Measurements from ENCODE around the gene NLRP5. TPM values are rescaled to one million over a fixed set of nuclear protein-coding genes. Genes with fewer than 3 reads are reported as not detected.

The NLRP5 gene
- total and polyA plus RNA-seq, 2 of the 4 experiments (the other 2 are of a cell fraction) = not detected

GRCh38 chr19:56053596-56053995, 67.0 kb downstream of the NLRP5 start:
- in situ Hi-C loops (cut with MboI; ENCODE audit: low sequenced_read_pairs) = no loop called here
- H3K23ac ChIP-seq (ENCODE audit: low read depth, low read length) = no peak overlapping the region
- no peak overlapping the region for H2BK5ac ChIP-seq (ENCODE audit: low read depth, low read length, poor library complexity, severe bottlenecking)
- H3K4ac ChIP-seq (ENCODE audit: low read depth, low read length) = no peak overlapping the region
- BruUV-seq (replicated peaks) = no TSS peak
- H2AK9ac ChIP-seq (replicated peaks; ENCODE audit: low read depth, low read length, poor library complexity) = no peak overlapping the region
- no peak overlapping the region for H4K91ac ChIP-seq (ENCODE audit: insufficient read depth, low read depth, low read length)
- no peak overlapping the region for H3K27ac ChIP-seq (ENCODE audit: insufficient read depth, low read length)
- no peak overlapping the region for H2BK20ac ChIP-seq (ENCODE audit: low read depth, low read length)
- H3K4me3 ChIP-seq (ENCODE audit: insufficient read depth, low read depth, low read length) = no peak overlapping the region
- dilution Hi-C loops (cut with HindIII; ENCODE audit: low sequenced_read_pairs, unreplicated experiment) = no loop called here
- H2BK120ac ChIP-seq (ENCODE audit: low read depth, low read length) = no peak overlapping the region
- no peak overlapping the region for H3K14ac ChIP-seq (replicated peaks; ENCODE audit: low read depth, low read length)
- no peak overlapping the region for H3K4me2 ChIP-seq (ENCODE audit: low read depth, low read length)
- intact Hi-C loops (cut with micrococcal nuclease) = no loop called here
- H3K9me1 ChIP-seq (ENCODE audit: insufficient read depth, low read length) = no peaks in the 10 kb centered on the region
- no peak overlapping the region for H3K18ac ChIP-seq (ENCODE audit: low read depth, low read length)
- H4K20me1 ChIP-seq (ENCODE audit: insufficient read depth, low read length) = no peaks in the 10 kb centered on the region
- no peaks in the 10 kb centered on the region for H3K27me3 ChIP-seq (ENCODE audit: control insufficient read depth, insufficient read depth, low read length)
- no peak overlapping the region for H2BK15ac ChIP-seq (ENCODE audit: low read depth, low read length)
- H4K8ac ChIP-seq (ENCODE audit: low read depth in 2 of 2, low read length in 2 of 2) = no peak overlapping the region
- H3K56ac ChIP-seq (ENCODE audit: extremely low read depth, insufficient read depth, low read length) = no peak overlapping the region
- ATAC-seq (ENCODE audit: low read depth) = no peak
- no peak overlapping the region for H3K9ac ChIP-seq (ENCODE audit: low read depth, low read length)
- no peak overlapping the region for H2AK5ac ChIP-seq (ENCODE audit: low read depth, low read length)
- ChIA-PET CTCF (no interaction called here), POLR2A (ENCODE audit: unreplicated experiment) (no interaction called here)
- H3K4me1 ChIP-seq (ENCODE audit: control insufficient read depth, insufficient read depth, low read length) = no peaks in the 10 kb centered on the region
- TF ChIP-seq CTCF (conservative IDR thresholded peaks at IDR 0.05; ENCODE audit: low read depth, low read length) (no peak), USF2 (IDR thresholded peaks at IDR 0.05; ENCODE audit: low read depth, low read length) (no peak), POLR2A (IDR thresholded peaks at IDR 0.05; ENCODE audit: low read depth, low read length) (no peak), FOS (IDR thresholded peaks at IDR 0.05; ENCODE audit: low read depth, low read length) (no peak), NFE2L2 (IDR thresholded peaks at IDR 0.05; ENCODE audit: low read depth, low read length) (no peak), MAZ (IDR thresholded peaks at IDR 0.05; ENCODE audit: borderline replicate concordance, low read depth, low read length) (no peak), MAFK (IDR thresholded peaks at IDR 0.05; ENCODE audit: low read depth, low read length) (no peak), MXI1 (IDR thresholded peaks at IDR 0.05; ENCODE audit: borderline replicate concordance, low read depth, low read length) (no peak), RAD21 (IDR thresholded peaks at IDR 0.05; ENCODE audit: low read length) (no peak), BHLHE40 (IDR thresholded peaks at IDR 0.05; ENCODE audit: low read depth, low read length) (no peak), RCOR1 (IDR thresholded peaks at IDR 0.05; ENCODE audit: insufficient replicate concordance, low read length) (no peak)
- DNase-seq = no peak
- WGBS, 2 experiments (ENCODE audit: extremely low coverage in 2 of 2, insufficient read length in 1 of 2) = 78% methylated on average over 11 of the region's 18 CpGs; no CpG with 5 or more reads in 1 of the 2 experiments
- no peak overlapping the region for H2AFZ ChIP-seq (replicated peaks; ENCODE audit: low read length, poor library complexity)
- H3K9me3 ChIP-seq (ENCODE audit: control insufficient read depth, insufficient read depth, low read length) = peaks cover 20% of the 10 kb centered on the region; the same call in 1 of the 2 replicates
- H3K36me3 ChIP-seq (ENCODE audit: control insufficient read depth, insufficient read depth, low read length) = no peaks in the 10 kb centered on the region
- no peak overlapping the region for H4K5ac ChIP-seq (ENCODE audit: low read depth, low read length)
- no peaks in the 10 kb centered on the region for H3K79me1 ChIP-seq (ENCODE audit: low read depth in 1 of 2, low read length in 2 of 2)
